Measurements from ENCODE around the gene UBE2G1.

GRCh38 chr17:4378626-4379025, 12.2 kb upstream of the UBE2G1 start:
- TF ChIP-seq CTCF (IDR thresholded peaks at IDR 0.05) (no peak), POLR2A (IDR thresholded peaks at IDR 0.05) (no peak)

All from body of pancreas (tissue), 4 donors.